Stimulated activated CD4-positive, alpha-beta T cell treated with anti-CD3 and anti-CD28 coated beads, Interleukin-4, amount 100 ng/mL, for 4 hours (primary cell): ENCODE data around the gene ATCAY.
"Not testable (repeated sequence)": the region's sequence is repeated elsewhere in the genome, so short reads cannot be mapped to it uniquely, and the experiment has no call there.

Experiments
- DNase-seq, 2 experiments: peaks; one replicate each; pipeline ENCODE4 v3.0.0-alpha.2; 2020

ATCAY gene

GRCh38 chr19:3904233-3904632 is 23.7 kb downstream of the ATCAY start:
- DNase-seq: no peak

DNA sequence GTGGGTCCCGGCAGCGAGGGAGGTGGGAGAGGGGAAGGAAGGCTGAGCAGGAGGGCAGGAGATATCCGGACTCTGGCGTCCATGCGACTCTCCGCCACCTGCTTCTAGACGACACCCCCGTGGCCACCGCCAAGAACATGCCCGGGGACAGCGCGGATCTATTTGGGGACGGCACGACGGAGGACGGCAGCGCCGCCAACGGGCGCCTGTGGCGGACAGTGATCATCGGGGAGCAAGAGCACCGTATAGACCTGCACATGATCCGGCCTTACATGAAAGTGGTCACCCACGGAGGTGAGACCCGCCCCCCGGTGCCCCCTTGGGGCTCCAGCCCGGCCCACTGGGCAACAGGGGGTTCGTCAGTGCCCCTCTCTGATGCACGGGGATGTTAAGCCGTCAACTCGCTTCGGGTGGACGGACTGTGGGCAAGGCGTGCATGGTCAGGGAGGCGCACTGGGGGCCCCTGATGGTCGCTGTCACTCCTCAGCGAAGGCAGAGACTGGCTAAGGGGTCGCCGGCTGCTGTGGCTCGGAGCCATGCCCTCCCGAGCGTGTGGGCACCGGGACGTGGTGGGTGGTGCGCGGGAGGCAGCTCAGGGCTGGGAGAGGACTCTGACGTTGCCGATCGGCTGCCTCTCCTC is 27.3 kb downstream of the ATCAY start:
- DNase-seq: no peak

- DNase-seq: no peak
Observed at GRCh38 chr19:3908266-3909054, 28.0 kb downstream of the ATCAY start.

GRCh38 chr19:3910105-3910504 is 29.6 kb downstream of the ATCAY start:
- DNase-seq: no peak

GRCh38 chr19:3914199-3914598 is 33.7 kb downstream of the ATCAY start:
- DNase-seq: no peak

GRCh38 chr19:3916033-3916432 is 35.5 kb downstream of the ATCAY start:
- no peak for DNase-seq

- no peak for DNase-seq
Observed at GRCh38 chr19:3919793-3920192, 39.3 kb downstream of the ATCAY start.

DNA sequence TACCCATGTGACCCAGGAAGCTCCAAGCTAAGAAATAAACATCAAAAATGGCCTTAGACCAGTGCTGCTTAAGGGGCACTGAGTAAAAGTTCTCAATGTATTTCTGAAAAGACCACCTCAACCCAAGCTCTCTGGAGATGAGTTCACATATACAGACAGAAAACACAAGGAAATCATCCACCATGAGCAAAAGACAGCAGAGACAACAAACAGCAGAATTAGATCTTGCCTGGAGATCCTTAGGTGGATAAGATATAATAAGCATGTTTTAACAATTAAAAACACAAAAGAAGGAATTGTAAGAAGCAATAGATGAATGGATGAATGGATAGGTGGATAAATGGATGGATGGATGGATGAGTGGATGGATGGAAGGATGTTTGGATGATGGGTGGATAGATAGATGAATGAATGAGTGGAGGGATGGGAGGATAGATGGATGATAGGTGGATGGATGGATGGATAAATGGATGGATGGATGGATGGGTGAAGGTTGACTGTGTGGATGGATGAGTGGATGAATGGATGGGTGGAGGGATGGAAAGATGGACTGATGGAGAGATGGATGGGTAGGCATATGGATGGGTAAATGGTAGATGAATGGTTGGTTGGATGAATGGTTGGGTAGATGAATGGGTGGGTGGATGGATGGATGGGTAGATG is 42.7 kb downstream of the ATCAY start:
- DNase-seq: no peak

DNA sequence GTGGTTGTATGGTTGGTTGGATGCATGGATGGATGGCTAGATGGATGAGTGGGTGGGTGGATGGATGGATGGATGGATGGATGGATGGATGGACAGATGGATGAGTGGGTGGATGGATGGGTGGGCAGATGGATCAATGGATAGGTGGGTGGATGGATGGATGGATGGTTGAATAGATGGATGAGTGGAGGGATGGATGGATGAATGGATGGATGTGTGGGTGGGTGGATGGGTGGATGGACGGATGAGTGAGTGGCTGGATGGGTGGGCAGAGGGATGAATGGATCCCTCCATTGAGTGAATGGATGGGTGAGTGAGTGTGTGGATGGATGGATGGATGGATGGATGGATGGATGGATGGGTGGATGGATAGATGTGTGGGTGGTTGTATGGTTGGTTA is 43.4 kb downstream of the ATCAY start:
- no peak for DNase-seq

GRCh38 chr19:3931041-3931440 is 50.6 kb downstream of the ATCAY start:
- DNase-seq: no peak

DNA sequence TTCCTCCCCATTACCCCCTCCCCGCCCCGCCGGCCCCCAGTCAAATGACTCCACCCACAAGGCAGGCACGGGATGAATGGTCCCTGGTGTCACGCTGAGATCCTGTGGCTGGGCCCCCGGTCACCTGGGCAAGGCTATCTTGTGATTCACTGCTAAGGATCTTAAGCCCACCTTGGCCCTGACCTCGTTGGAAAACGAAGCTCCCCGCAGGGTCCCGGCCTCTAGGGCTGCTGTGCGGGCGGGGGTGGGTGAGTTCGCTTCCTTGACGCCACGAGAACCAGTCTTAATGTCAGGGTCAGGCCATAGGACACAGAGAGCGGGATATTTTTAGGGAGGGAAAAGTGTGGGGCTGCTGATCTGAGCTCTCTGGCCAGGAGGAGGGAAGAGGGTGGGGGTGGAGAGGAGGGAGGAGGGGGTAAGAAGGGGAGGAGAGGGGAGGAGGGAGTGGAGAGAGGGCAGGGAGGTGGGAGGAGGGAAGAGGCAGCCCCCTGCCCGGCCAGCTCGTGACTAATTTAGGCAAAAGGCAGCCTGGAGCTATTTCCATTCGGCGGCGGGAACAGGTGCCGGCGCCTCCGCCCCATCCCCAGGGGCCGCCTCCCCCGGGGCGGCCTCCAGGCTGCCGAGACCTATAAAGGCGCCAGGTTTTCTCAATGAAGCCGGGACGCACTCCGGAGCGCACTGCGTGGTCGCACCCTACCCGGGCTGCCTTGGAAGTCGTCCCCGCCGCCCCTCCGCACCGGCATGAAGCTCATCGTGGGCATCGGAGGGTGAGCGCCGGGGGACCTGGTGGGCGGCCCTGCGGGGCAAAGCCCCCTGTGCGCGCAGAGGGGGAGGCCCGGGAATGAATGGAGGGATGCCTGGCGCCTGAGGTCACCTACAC is 52.7 kb downstream of the ATCAY start, which contains the start of gene NMRK2:
Gene NMRK2, plus strand, starts transcription at position 139 of the 880 bp plus-strand sequence. Its CDS starts 603 bp downstream, at position 742.
- no peak for DNase-seq

DNA sequence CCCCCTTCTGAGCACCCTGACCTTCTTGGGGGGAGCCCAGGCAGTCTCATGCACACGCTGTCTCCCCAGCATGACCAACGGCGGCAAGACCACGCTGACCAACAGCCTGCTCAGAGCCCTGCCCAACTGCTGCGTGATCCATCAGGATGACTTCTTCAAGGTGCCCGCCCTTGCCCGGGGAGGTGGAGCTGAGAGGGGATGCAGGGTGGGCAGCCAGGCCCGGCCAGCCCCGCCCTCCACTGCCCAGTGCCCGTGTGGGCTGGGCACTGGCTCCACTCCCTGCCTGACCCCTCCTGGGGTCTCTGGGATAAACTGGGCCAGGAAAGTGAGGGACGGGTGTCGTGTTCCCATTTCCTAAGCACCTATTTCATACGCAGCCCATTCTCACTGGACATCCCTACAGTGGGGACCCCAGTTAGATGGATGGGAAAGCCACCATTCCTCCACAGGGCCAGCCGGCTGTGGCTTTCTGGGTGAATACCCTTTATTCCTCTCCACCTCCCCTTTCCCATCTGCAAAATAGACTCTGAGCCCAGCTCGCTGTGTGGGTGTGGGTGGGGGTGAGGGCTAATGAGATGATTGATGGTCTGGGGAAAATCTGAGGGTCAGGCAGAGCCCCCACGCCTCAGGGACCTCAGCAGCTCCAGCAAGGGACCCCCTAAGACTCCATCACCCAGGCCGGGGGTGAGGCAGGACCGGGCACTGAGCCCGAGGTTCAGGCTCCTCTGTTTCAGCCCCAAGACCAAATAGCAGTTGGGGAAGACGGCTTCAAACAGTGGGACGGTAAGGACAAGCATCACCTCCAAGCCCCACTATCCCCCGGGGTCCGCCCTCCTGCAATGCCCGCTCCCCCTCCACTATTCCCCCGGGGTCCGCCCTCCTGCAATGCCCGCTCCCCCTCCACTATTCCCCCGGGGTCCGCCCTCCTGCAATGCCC is 56.3 kb downstream of the ATCAY start:
- DNase-seq: no peak

GRCh38 chr19:3938300-3938950 is 57.9 kb downstream of the ATCAY start:
- DNase-seq: not testable (repeated sequence)

- DNase-seq: no peak
Observed at GRCh38 chr19:3942790-3943409, 62.4 kb downstream of the ATCAY start.

- no peak for DNase-seq
Observed at GRCh38 chr19:3944018-3944721, 63.7 kb downstream of the ATCAY start.

- DNase-seq: no peak
Observed at GRCh38 chr19:3945838-3946237, 65.4 kb downstream of the ATCAY start.

- DNase-seq: not testable (repeated sequence)
Observed at GRCh38 chr19:3947316-3947933, 66.9 kb downstream of the ATCAY start.

DNA sequence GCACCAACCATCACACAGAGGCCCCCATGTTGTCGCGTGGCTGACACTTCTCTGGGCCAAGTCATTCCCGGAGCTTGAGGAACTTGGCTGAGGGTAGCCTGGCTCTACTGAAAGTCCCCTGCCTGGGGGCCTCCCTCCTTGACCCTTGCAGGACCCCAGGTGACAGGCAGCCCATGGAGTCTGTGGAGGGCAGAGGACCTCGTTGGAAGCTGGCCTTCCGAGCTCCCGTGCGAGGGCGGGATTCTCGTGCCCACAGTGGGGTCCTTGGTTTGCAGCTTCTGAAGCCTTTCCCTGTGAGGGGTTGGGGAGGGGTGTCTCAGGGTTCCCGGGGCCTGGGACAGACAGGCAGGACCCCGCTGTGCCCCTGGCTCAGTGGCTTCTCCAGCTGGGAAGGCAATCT is 68.8 kb downstream of the ATCAY start:
- DNase-seq: no peak
